ENCODE data around the gene SPATS2. TPM values are rescaled to one million over a fixed set of nuclear protein-coding genes. Genes with fewer than 3 reads are reported as not detected.

SPATS2 gene
- polyA plus RNA-seq, 1 experiment = 23.1 TPM

GRCh38 chr12:49487605-49488004, 120.3 kb downstream of the SPATS2 start:
- no peak for TF ChIP-seq CTCF (IDR thresholded peaks at IDR 0.05; ENCODE audit: insufficient read depth, low read depth, low read length)
- H3K27me3 ChIP-seq (ENCODE audit: control insufficient read depth, insufficient read depth, low read length) = no peaks in the 10 kb centered on the region
- H3K36me3 ChIP-seq (ENCODE audit: control insufficient read depth, insufficient read depth, low read length) = no peaks in the 10 kb centered on the region
- no peak overlapping the region for H3K4me3 ChIP-seq (ENCODE audit: low read depth, low read length)
- DNase-seq (ENCODE audit: low read depth) = no peak
- ChIA-PET POLR2A (no interaction called here), CTCF (interaction anchor here (1.5 kb wide), 1 partner anchor 199 kb away, joined by 3 read pairs; no protein-coding TSS in a partner anchor)

GRCh38 chr12:49489154-49489553, 121.9 kb downstream of the SPATS2 start:
- DNase-seq (ENCODE audit: low read depth) = no peak
- Histone ChIP-seq H3K36me3 (ENCODE audit: control insufficient read depth, insufficient read depth, low read length) (no peaks in the 10 kb centered on the region), H3K27me3 (ENCODE audit: control insufficient read depth, insufficient read depth, low read length) (no peaks in the 10 kb centered on the region), H3K4me3 (ENCODE audit: low read depth, low read length) (no peak overlapping the region)
- ChIA-PET CTCF (interaction anchor here (0.9 kb wide), 1 partner anchor 33 kb away, joined by 3 read pairs; no protein-coding TSS in a partner anchor), POLR2A (no interaction called here)
- no peak for TF ChIP-seq CTCF (IDR thresholded peaks at IDR 0.05; ENCODE audit: insufficient read depth, low read depth, low read length)

GRCh38 chr12:49489720-49490119, 122.5 kb downstream of the SPATS2 start:
- CTCF ChIA-PET = interaction anchor here (0.9 kb wide), 2 partner anchors 16 to 34 kb away, joined by 3 read pairs; no protein-coding TSS in a partner anchor
- H3K4me3 ChIP-seq (ENCODE audit: low read depth, low read length) = no peak overlapping the region
- H3K36me3 ChIP-seq (ENCODE audit: control insufficient read depth, insufficient read depth, low read length) = no peaks in the 10 kb centered on the region
- H3K27me3 ChIP-seq (ENCODE audit: control insufficient read depth, insufficient read depth, low read length) = no peaks in the 10 kb centered on the region
- TF ChIP-seq CTCF (IDR thresholded peaks at IDR 0.05; ENCODE audit: insufficient read depth, low read depth, low read length) = no peak
- POLR2A ChIA-PET = no interaction called here
- peak; percentile 11 for DNase-seq (ENCODE audit: low read depth)

- ChIA-PET CTCF (interaction anchor here (1.1 to 1.2 kb wide), 2 partner anchors 133 to 160 kb away, joined by 3 read pairs; no protein-coding TSS in a partner anchor), POLR2A (interaction anchor here (0.7 kb wide), 1 partner anchor 11 kb away, joined by 5 read pairs; no protein-coding TSS in a partner anchor)
- no peak overlapping the region for H3K4me3 ChIP-seq (ENCODE audit: low read depth, low read length)
- H3K36me3 ChIP-seq (ENCODE audit: control insufficient read depth, insufficient read depth, low read length) = no peaks in the 10 kb centered on the region
- H3K27me3 ChIP-seq (ENCODE audit: control insufficient read depth, insufficient read depth, low read length) = no peaks in the 10 kb centered on the region
- TF ChIP-seq CTCF (IDR thresholded peaks at IDR 0.05; ENCODE audit: insufficient read depth, low read depth, low read length) = no peak
- DNase-seq (ENCODE audit: low read depth) = no peak
These were observed 124.6 kb downstream of the SPATS2 start for GRCh38 chr12:49491823-49492222.

- no peak overlapping the region for H3K4me3 ChIP-seq (ENCODE audit: low read depth, low read length)
- POLR2A ChIA-PET = no interaction called here
- H3K27me3 ChIP-seq (ENCODE audit: control insufficient read depth, insufficient read depth, low read length) = no peaks in the 10 kb centered on the region
- H3K36me3 ChIP-seq (ENCODE audit: control insufficient read depth, insufficient read depth, low read length) = no peaks in the 10 kb centered on the region
- TF ChIP-seq CTCF (IDR thresholded peaks at IDR 0.05; ENCODE audit: insufficient read depth, low read depth, low read length) = no peak
- no peak for DNase-seq (ENCODE audit: low read depth)
- CTCF ChIA-PET = no interaction called here
These were observed 126.6 kb downstream of the SPATS2 start for GRCh38 chr12:49493900-49494299.

Data from BJ (cell line).